Nephron (organoid): ENCODE measurements around the gene ST7L.

ENCODE experiments used
- H3K27ac Mint-ChIP-seq, 3 experiments: 2 replicates each; pipeline ENCODE4 v1.8.0; 2020; ENCODE audit warnings: mixed read lengths in 3 of 3, mild to moderate bottlenecking in 2 of 3, moderate library complexity in 1 of 3
- H3K27me3 Mint-ChIP-seq: 2 replicates; pipeline ENCODE4 v1.8.0; 2021; ENCODE audit warnings: low read depth, mild to moderate bottlenecking, moderate library complexity, mixed read lengths
- H3K36me3 Mint-ChIP-seq: 2 replicates; pipeline ENCODE4 v1.8.0; 2020; ENCODE audit warnings: low read depth, mixed read lengths
- H3K4me1 Mint-ChIP-seq: 2 replicates; pipeline ENCODE4 v1.8.0; 2020; ENCODE audit warnings: mixed read lengths
- H3K4me3 Mint-ChIP-seq, 3 experiments: 2 replicates each; pipeline ENCODE4 v1.8.0; 2020; ENCODE audit warnings: mild to moderate bottlenecking in 3 of 3, mixed read lengths in 3 of 3, moderate library complexity in 2 of 3
- H3K9me3 Mint-ChIP-seq: 2 replicates; pipeline ENCODE4 v1.8.0; 2020; ENCODE audit warnings: mixed read lengths
- CTCF ChIP-seq, 3 experiments: fragments of 200-600 bp; sonication (generic); IDR thresholded peaks; one replicate each; pipeline ENCODE4 v1.5.0; 2021; ENCODE audit warnings: antibody characterized with exemption in 3 of 3; ENCODE audit not compliant: unreplicated experiment in 3 of 3

The ST7L gene

GRCh38 chr1:112524986-112525385 lies 94.0 kb downstream of the ST7L start:
- no peak overlapping the region for H3K4me3 Mint-ChIP-seq

GRCh38 chr1:112524251-112524650 lies 94.7 kb downstream of the ST7L start:
- peak overlapping the region; percentile 3 to 48 (median 37) for H3K27ac Mint-ChIP-seq
- peaks cover 29% of the 10 kb centered on the region for H3K36me3 Mint-ChIP-seq
- H3K27me3 Mint-ChIP-seq = no peaks in the 10 kb centered on the region
- H3K4me1 Mint-ChIP-seq = peaks cover 39% of the 10 kb centered on the region
- no peak overlapping the region for H3K4me3 Mint-ChIP-seq
- no peak for TF ChIP-seq CTCF (IDR thresholded peaks at IDR 0.05; ENCODE audit: unreplicated experiment in 3 of 3)
- H3K9me3 Mint-ChIP-seq = no peaks in the 10 kb centered on the region

More at GRCh38 chr1:112524986-112525385, 94.0 kb downstream of the ST7L start:
- peaks cover 29% of the 10 kb centered on the region for H3K36me3 Mint-ChIP-seq
- peak overlapping the region in 1 of 3 experiments; percentile 48 for H3K27ac Mint-ChIP-seq
- no peaks in the 10 kb centered on the region for H3K27me3 Mint-ChIP-seq
- H3K9me3 Mint-ChIP-seq = no peaks in the 10 kb centered on the region
- H3K4me1 Mint-ChIP-seq = peaks cover 39% of the 10 kb centered on the region
- TF ChIP-seq CTCF (IDR thresholded peaks at IDR 0.05; ENCODE audit: unreplicated experiment in 3 of 3) = no peak

GRCh38 chr1:112522621-112523020 lies 96.3 kb downstream of the ST7L start:
- H3K4me1 Mint-ChIP-seq = peaks cover 30% of the 10 kb centered on the region
- no peak overlapping the region for H3K27ac Mint-ChIP-seq
- peaks cover 3% of the 10 kb centered on the region for H3K27me3 Mint-ChIP-seq
- H3K4me3 Mint-ChIP-seq = no peak overlapping the region
- H3K36me3 Mint-ChIP-seq = peaks cover 21% of the 10 kb centered on the region
- no peaks in the 10 kb centered on the region for H3K9me3 Mint-ChIP-seq
- no peak for TF ChIP-seq CTCF (IDR thresholded peaks at IDR 0.05; ENCODE audit: unreplicated experiment in 3 of 3)

- no peak for TF ChIP-seq CTCF (IDR thresholded peaks at IDR 0.05; ENCODE audit: unreplicated experiment in 3 of 3)
- Mint-ChIP-seq H3K27me3 (peaks cover 3% of the 10 kb centered on the region), H3K36me3 (peaks cover 11% of the 10 kb centered on the region), H3K4me1 (peaks cover 25% of the 10 kb centered on the region), H3K9me3 (no peaks in the 10 kb centered on the region), H3K4me3 (no peak overlapping the region), H3K27ac (no peak overlapping the region)
Observed at GRCh38 chr1:112520166-112520565, 98.8 kb downstream of the ST7L start.

- peaks cover 5% of the 10 kb centered on the region for H3K36me3 Mint-ChIP-seq
- H3K4me1 Mint-ChIP-seq = peaks cover 10% of the 10 kb centered on the region
- H3K27ac Mint-ChIP-seq = no peak overlapping the region
- no peak overlapping the region for H3K4me3 Mint-ChIP-seq
- no peak for TF ChIP-seq CTCF (IDR thresholded peaks at IDR 0.05; ENCODE audit: unreplicated experiment in 3 of 3)
- H3K9me3 Mint-ChIP-seq = no peaks in the 10 kb centered on the region
- peaks cover 12% of the 10 kb centered on the region for H3K27me3 Mint-ChIP-seq
Observed at GRCh38 chr1:112518186-112518585, 100.8 kb downstream of the ST7L start.

GRCh38 chr1:112517646-112518045 lies 101.3 kb downstream of the ST7L start:
- Mint-ChIP-seq H3K27ac (no peak overlapping the region), H3K4me3 (no peak overlapping the region), H3K27me3 (peaks cover 15% of the 10 kb centered on the region), H3K4me1 (peaks cover 4% of the 10 kb centered on the region), H3K9me3 (no peaks in the 10 kb centered on the region), H3K36me3 (peaks cover 3% of the 10 kb centered on the region)
- TF ChIP-seq CTCF (IDR thresholded peaks at IDR 0.05; ENCODE audit: unreplicated experiment in 3 of 3) = no peak
